GM12873 (cell line): Measurements from ENCODE around the gene TMEM163.
A peak's percentile ranks its signal among the peaks of the same experiment; 100 is the strongest.

Experiments
- CTCF ChIP-seq: IDR thresholded peaks from 2 replicates; pipeline ENCODE4 v1.5.1; 2012; ENCODE audit warnings: low read depth, mild to moderate bottlenecking, moderate library complexity, low read length, control low read depth; ENCODE audit not compliant: insufficient read depth; ENCODE audit errors: missing control alignments

The TMEM163 gene

GRCh38 chr2:134462275-134462674 lies 256.5 kb downstream of the TMEM163 start:
- TF ChIP-seq CTCF, result no peak

- TF ChIP-seq CTCF, result no peak
These were observed 257.3 kb downstream of the TMEM163 start for GRCh38 chr2:134461511-134461910.

GRCh38 chr2:134460583-134460998 lies 258.2 kb downstream of the TMEM163 start:
- TF ChIP-seq CTCF, result peak; percentile 88

GRCh38 chr2:134459706-134460406 lies 258.9 kb downstream of the TMEM163 start:
- no peak for TF ChIP-seq CTCF

GRCh38 chr2:134458950-134459349 lies 259.9 kb downstream of the TMEM163 start:
- TF ChIP-seq CTCF, result no peak

- TF ChIP-seq CTCF, result no peak
These were observed 260.3 kb downstream of the TMEM163 start for GRCh38 chr2:134458473-134458853.

GRCh38 chr2:134457765-134458472 lies 260.9 kb downstream of the TMEM163 start:
- no peak for TF ChIP-seq CTCF
